Psoas muscle (tissue), 8 donors: ENCODE results near the gene G2E3. TPM values are rescaled to one million over a fixed set of nuclear protein-coding genes. Genes with fewer than 3 reads are reported as not detected.

Experiments
- ATAC-seq, 4 donors: fragments of 200-7000 bp; cut with Tn5 transposase; one replicate each; pipeline ENCODE4 v1.9.1; 2020; ENCODE audit warnings: moderate library complexity in 3 of 4, mild to moderate bottlenecking in 2 of 4
- DNase-seq, 2 donors: peaks; one replicate each; pipeline ENCODE4 v3.0.0-alpha.2; 2020
- H3K27ac ChIP-seq: fragments of 200-600 bp; one replicate; pipeline ENCODE4 v1.8.0; 2022
- H3K27me3 ChIP-seq, 3 donors: fragments of 200-600 bp in 1 of 3; one replicate each; pipeline versions ENCODE4 v1.6.1 to v1.8.0; 2013 to 2022; ENCODE audit warnings: low read length in 2 of 3, mild to moderate bottlenecking in 2 of 3, moderate library complexity in 1 of 3; ENCODE audit not compliant: insufficient read depth in 3 of 3
- H3K36me3 ChIP-seq, 2 donors: fragments of 200-600 bp in 1 of 2; one replicate each; pipeline versions ENCODE4 v1.6.1 to v1.8.0; 2013 to 2022; ENCODE audit warnings: low read depth in 1 of 2, mild to moderate bottlenecking in 1 of 2, moderate library complexity in 1 of 2; ENCODE audit not compliant: insufficient read depth in 1 of 2
- H3K4me1 ChIP-seq: fragments of 200-600 bp; one replicate; pipeline ENCODE4 v1.8.0; 2022
- H3K4me3 ChIP-seq: fragments of 200-600 bp; one replicate; pipeline ENCODE4 v1.8.0; 2022; ENCODE audit warnings: mild to moderate bottlenecking
- H3K9me3 ChIP-seq: fragments of 200-600 bp; one replicate; pipeline ENCODE4 v1.8.0; 2022
- WGBS, 3 donors: extraction: QIAGEN DNeasy Blood & Tissue Kit; methylation state at CpG; one replicate each; pipeline versions ENCODE4 v1.1.6 to v1.1.7; 2013; 5-methylcytosine and 5-hydroxymethylcytosine counted together
- intact Hi-C, 2 donors: fragments of 100-400 bp; cut with DNase I; formaldehyde crosslinking; loops; one replicate each; pipeline versions ENCODE4 v1.11.0 to v1.14.2; 2022
- polyA plus RNA-seq, 3 donors: library from polyadenylated mRNA; stranded (reverse); fragments of 200-250 nt; gene quantifications; one replicate each; pipeline ENCODE4 v1.2.3, GENCODE V29; 2013
- total RNA-seq, 4 donors: library from RNA; stranded (reverse); fragmentation: NEBNext Ultra II Directional in 2 of 4; extraction: Animal tissue kit (Norgen Biotek cat#: 25700) in 2 of 4; gene quantifications; one replicate each; pipeline versions ENCODE4 v1.2.1 to v1.2.4, GENCODE V29; 2021 to 2023
- TF ChIP-seq, protein P1 (sequence below): fragments of 200-600 bp; IDR thresholded peaks from one replicate; pipeline ENCODE4 v1.8.0; 2022; ENCODE audit warnings: antibody characterized with exemption
- donor health status: healthy with polysubstance abuse.
- donor health status: DM: no; HTN: no; CAD: no; lungs with moderate emphysema.
- donor health status: Bipolar disorder and iron deficiency.
- donor health status: healthy.
- donor health status: DM: yes; HTN: yes; CAD: no.
- donor health status: DM: no; HTN: no; CAD: no.
- donor health status: DM: no; HTN: no; CAD: no.
- donor health status: DM: yes; HTN: yes; CAD: no.

Gene G2E3
- total and polyA plus RNA-seq, 7 donors, result 1.9 to 8.0 (median 5.0) TPM

DNA sequence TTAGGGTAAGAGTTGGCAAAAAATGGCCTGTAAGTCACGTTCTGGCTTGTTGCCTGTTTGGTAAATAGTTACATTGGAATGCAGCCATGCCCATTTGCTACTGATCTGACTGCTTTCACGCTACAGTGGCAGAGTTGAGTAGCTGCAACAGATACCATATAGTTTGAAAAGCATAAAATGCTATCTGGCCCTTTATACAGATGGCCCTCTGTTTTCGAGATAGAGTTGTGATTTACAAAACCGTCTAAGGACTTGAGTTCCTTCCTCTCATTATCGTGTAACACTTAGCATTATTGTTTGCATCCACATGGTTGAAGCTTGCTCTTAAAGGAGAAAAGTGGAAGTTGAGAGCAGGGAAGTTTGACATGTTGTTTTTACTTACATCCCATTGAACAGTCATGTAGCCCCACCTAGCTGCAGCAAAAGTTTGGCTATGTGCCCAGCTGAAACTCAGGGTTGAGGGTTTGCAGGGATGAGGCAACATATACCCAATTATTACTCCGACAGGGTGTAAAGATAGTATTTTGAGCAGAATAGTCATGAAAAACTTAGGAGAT, 51.9 kb downstream of the G2E3 start:
- 45 to 52% (median 47%) methylated on average over 6 of the region's 6 CpGs for WGBS, 3 donors
- no peak overlapping the region for H3K27ac ChIP-seq
- peaks cover 0 to 26% of the 10 kb centered on the region in 2 donors for H3K36me3 ChIP-seq
- DNase-seq (peak in 1 of 2 donors; percentile 62), ATAC-seq (peak in 3 of 4 donors; percentile 51 to 58 (median 53))
- no peak overlapping the region for H3K4me3 ChIP-seq
- peaks cover 22% of the 10 kb centered on the region for H3K4me1 ChIP-seq
- no peaks in the 10 kb centered on the region for H3K9me3 ChIP-seq
- intact Hi-C loops, result loop anchor here (2.0 to 5.0 kb wide), 2 partner anchors 236 to 239 kb away; no protein-coding TSS in a partner anchor
- H3K27me3 ChIP-seq, result no peaks in the 10 kb centered on the region
- TF ChIP-seq, protein P1, sequence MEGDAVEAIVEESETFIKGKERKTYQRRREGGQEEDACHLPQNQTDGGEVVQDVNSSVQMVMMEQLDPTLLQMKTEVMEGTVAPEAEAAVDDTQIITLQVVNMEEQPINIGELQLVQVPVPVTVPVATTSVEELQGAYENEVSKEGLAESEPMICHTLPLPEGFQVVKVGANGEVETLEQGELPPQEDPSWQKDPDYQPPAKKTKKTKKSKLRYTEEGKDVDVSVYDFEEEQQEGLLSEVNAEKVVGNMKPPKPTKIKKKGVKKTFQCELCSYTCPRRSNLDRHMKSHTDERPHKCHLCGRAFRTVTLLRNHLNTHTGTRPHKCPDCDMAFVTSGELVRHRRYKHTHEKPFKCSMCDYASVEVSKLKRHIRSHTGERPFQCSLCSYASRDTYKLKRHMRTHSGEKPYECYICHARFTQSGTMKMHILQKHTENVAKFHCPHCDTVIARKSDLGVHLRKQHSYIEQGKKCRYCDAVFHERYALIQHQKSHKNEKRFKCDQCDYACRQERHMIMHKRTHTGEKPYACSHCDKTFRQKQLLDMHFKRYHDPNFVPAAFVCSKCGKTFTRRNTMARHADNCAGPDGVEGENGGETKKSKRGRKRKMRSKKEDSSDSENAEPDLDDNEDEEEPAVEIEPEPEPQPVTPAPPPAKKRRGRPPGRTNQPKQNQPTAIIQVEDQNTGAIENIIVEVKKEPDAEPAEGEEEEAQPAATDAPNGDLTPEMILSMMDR, result peak; percentile 54

- DNase-seq, result no peak
- Histone ChIP-seq H3K27me3 (no peaks in the 10 kb centered on the region), H3K4me3 (no peak overlapping the region), H3K27ac (no peak overlapping the region), H3K9me3 (no peaks in the 10 kb centered on the region), H3K4me1 (peaks cover 7% of the 10 kb centered on the region), H3K36me3 (peaks cover 0 to 32% of the 10 kb centered on the region in 2 donors)
- TF ChIP-seq, protein P1, result no peak
- 93 to 100% (median 98%) methylated on average over 2 of the region's 2 CpGs for WGBS, 3 donors
- intact Hi-C loops, result loop anchor here in 1 of 2 donors (5.0 kb wide), 1 partner anchor 242 kb away; no protein-coding TSS in a partner anchor
- ATAC-seq, result no peak
Measured at GRCh38 chr14:30614155-30614554, 55.2 kb downstream of the G2E3 start.

- Histone ChIP-seq H3K36me3 (peaks cover 0 to 18% of the 10 kb centered on the region in 2 donors), H3K4me1 (peaks cover 15% of the 10 kb centered on the region), H3K9me3 (no peaks in the 10 kb centered on the region), H3K27ac (no peak overlapping the region), H3K27me3 (no peaks in the 10 kb centered on the region), H3K4me3 (no peak overlapping the region)
- no peak for ATAC-seq
- intact Hi-C loops, result no loop called here
- WGBS, 3 donors, result 89 to 93% (median 92%) methylated on average over 1 of the region's 1 CpG
- DNase-seq, result no peak
- TF ChIP-seq, protein P1, result no peak
Measured at GRCh38 chr14:30620178-30620577, 61.2 kb downstream of the G2E3 start.

DNA sequence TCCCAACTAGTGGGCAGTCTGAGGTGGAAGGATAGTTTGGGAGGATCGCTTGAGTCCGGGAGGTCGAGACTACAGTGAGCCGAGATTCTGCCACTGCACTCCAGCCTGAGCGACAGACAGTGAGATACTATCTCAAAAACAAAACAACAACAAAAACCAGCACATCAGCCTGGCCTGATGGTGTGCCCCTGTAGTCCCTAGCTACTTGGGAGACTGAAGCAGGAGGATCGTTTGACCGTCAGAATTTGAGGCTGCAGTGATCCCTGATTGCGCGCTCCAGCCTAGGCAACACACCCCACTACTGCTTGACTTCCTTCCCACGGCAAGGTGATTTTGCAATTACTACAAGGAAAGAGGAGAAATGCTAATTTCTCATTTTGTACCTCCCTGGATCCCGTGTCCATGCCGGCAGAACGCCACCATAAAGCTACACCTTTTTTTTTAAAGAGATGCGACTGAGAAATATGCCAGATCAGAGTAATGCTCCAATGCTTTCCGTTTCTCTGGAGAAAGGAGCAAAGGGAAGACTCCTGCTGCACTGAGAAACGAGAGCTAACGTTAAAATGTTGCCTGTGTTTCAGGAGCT, 62.5 kb downstream of the G2E3 start:
- Histone ChIP-seq H3K27ac (peak overlapping the region; percentile 94), H3K4me3 (peak overlapping the region; percentile 95), H3K9me3 (no peaks in the 10 kb centered on the region), H3K27me3 (no peaks in the 10 kb centered on the region), H3K4me1 (peaks cover 26% of the 10 kb centered on the region), H3K36me3 (peaks cover 2 to 6% of the 10 kb centered on the region in 2 donors)
- intact Hi-C loops, result no loop called here
- WGBS, 3 donors, result 6 to 8% (median 6%) methylated on average over 17 of the region's 17 CpGs
- TF ChIP-seq, protein P1, result no peak
- peak; percentile 28 to 65 (median 42) for ATAC-seq
- peak in 1 of 2 donors; percentile 35 for DNase-seq
